Stimulated activated CD8-positive, alpha-beta memory T cell treated with anti-CD3 and anti-CD28 coated beads, Interleukin-4, amount 100 ng/mL, for 1 hour (primary cell): ENCODE results near the gene MAD2L1.
A peak's percentile ranks its signal among the peaks of the same experiment; 100 is the strongest.
"Not testable (repeated sequence)": the region's sequence is repeated elsewhere in the genome, so short reads cannot be mapped to it uniquely, and the experiment has no call there.

Source experiments
- DNase-seq, 2 donors: peaks; one replicate each; pipeline ENCODE4 v3.0.0-alpha.2; 2020; ENCODE audit warnings: low read depth in 2 of 2, low spot score in 1 of 2

MAD2L1 gene

GRCh38 chr4:120066517-120067340 is at the start of gene MAD2L1:
MAD2L1 (minus strand) TSS chr4:120066848; CDS start chr4:120066734, 114 bp downstream.
- peak; percentile 95 to 98 for DNase-seq

GRCh38 chr4:120111745-120112144 is 45.1 kb upstream of the MAD2L1 start:
- no peak for DNase-seq

- DNase-seq = no peak
Observed at GRCh38 chr4:120109406-120109805, 42.8 kb upstream of the MAD2L1 start.

- DNase-seq = no peak
Observed at GRCh38 chr4:120105472-120105871, 38.8 kb upstream of the MAD2L1 start.

GRCh38 chr4:120096508-120097297 is 30.1 kb upstream of the MAD2L1 start:
- DNase-seq = no peak

- DNase-seq = no peak
Observed at GRCh38 chr4:120088507-120088906, 21.9 kb upstream of the MAD2L1 start.

- DNase-seq = not testable (repeated sequence)
Observed at GRCh38 chr4:120088066-120088465, 21.4 kb upstream of the MAD2L1 start.

GRCh38 chr4:120085705-120086104 is 19.1 kb upstream of the MAD2L1 start:
- DNase-seq = no peak

- no peak for DNase-seq
Observed at GRCh38 chr4:120084327-120084726, 17.7 kb upstream of the MAD2L1 start.

- no peak for DNase-seq
Observed at GRCh38 chr4:120083152-120083551, 16.5 kb upstream of the MAD2L1 start.

- DNase-seq = no peak
Observed at GRCh38 chr4:120082251-120082650, 15.6 kb upstream of the MAD2L1 start.

GRCh38 chr4:120081726-120082125 is 15.1 kb upstream of the MAD2L1 start:
- DNase-seq = no peak

- no peak for DNase-seq
Observed at GRCh38 chr4:120080533-120080932, 13.9 kb upstream of the MAD2L1 start.

- no peak for DNase-seq
Observed at GRCh38 chr4:120079839-120080520, 13.3 kb upstream of the MAD2L1 start.

- DNase-seq = no peak
Observed at GRCh38 chr4:120078216-120078615, 11.6 kb upstream of the MAD2L1 start.

GRCh38 chr4:120071192-120071795 is 4.6 kb upstream of the MAD2L1 start:
- no peak for DNase-seq

GRCh38 chr4:120070196-120070595 is 3.5 kb upstream of the MAD2L1 start:
- DNase-seq = no peak

- peak in 1 of 2 donors; percentile 10 for DNase-seq
Observed at GRCh38 chr4:120065974-120066516, 603 bp downstream of the MAD2L1 start.

- DNase-seq = no peak
Observed at GRCh38 chr4:120064887-120065286, 1.8 kb downstream of the MAD2L1 start.

GRCh38 chr4:120063711-120064110 is 2.9 kb downstream of the MAD2L1 start:
- not testable (repeated sequence) for DNase-seq

GRCh38 chr4:120062663-120063195 is 3.9 kb downstream of the MAD2L1 start:
- no peak for DNase-seq
